Kidney (tissue), 14 donors: ENCODE measurements around the gene RGS6. TPM values are rescaled to one million over a fixed set of nuclear protein-coding genes. Genes with fewer than 3 reads are reported as not detected.

ENCODE experiments used
- DNase-seq, 5 donors: peaks; one replicate each; pipeline ENCODE4 v3.0.0-alpha.2; 2013 to 2020
- FAIRE-seq: peaks from 2 replicates; lab custom pipeline; 2012; peaks lifted over from hg19 to GRCh38; lab: Jason Lieb, UNC
- H3K27ac ChIP-seq, 2 donors: one replicate each; pipeline ENCODE4 v1.7.0; 2013; ENCODE audit warnings: low read depth in 2 of 2, low read length in 2 of 2, inconsistent platforms in 1 of 2
- H3K27me3 ChIP-seq: one replicate; pipeline ENCODE4 v1.7.1; 2013; ENCODE audit warnings: low read length, inconsistent platforms; ENCODE audit not compliant: control insufficient read depth, insufficient read depth
- H3K36me3 ChIP-seq, 3 donors: one replicate each; pipeline versions ENCODE4 v1.7.0 to v1.7.1; 2013; ENCODE audit warnings: low read length in 3 of 3, control low read depth in 1 of 3, inconsistent platforms in 1 of 3; ENCODE audit not compliant: insufficient read depth in 3 of 3, control insufficient read depth in 2 of 3
- H3K4me1 ChIP-seq, 3 donors: one replicate each; pipeline versions ENCODE4 v1.7.0 to v1.7.1; 2013; ENCODE audit warnings: low read length in 3 of 3, inconsistent platforms in 1 of 3, low read depth in 1 of 3; ENCODE audit not compliant: control insufficient read depth in 2 of 3, insufficient read depth in 2 of 3
- H3K4me3 ChIP-seq, 3 donors: one replicate each; pipeline versions ENCODE4 v1.7.0 to v1.8.1; 2013; ENCODE audit warnings: low read length in 3 of 3, control low read depth in 1 of 3, inconsistent platforms in 1 of 3
- H3K9ac ChIP-seq, 3 donors: one replicate each; pipeline versions ENCODE4 v1.7.0 to v1.7.1; 2013; ENCODE audit warnings: low read length in 3 of 3, control low read depth in 1 of 3, inconsistent platforms in 1 of 3
- H3K9me3 ChIP-seq, 3 donors: one replicate each; pipeline versions ENCODE4 v1.7.0 to v1.7.1; 2013; ENCODE audit warnings: low read length in 3 of 3, control low read depth in 1 of 3, inconsistent platforms in 1 of 3; ENCODE audit not compliant: control insufficient read depth in 2 of 3, insufficient read depth in 1 of 3
- intact Hi-C: fragments of 100-400 bp; cut with DNase I; formaldehyde crosslinking; loops from one replicate; pipeline ENCODE4 v1.11.1; 2022
- polyA plus RNA-seq: library from polyadenylated mRNA; stranded (reverse); fragments of 350-450 nt; fragmentation: Illumina TruSeq; extraction: RNeasy Lipid Tissue Mini Kit (QIAGEN cat#74804); gene quantifications from one replicate; pipeline ENCODE4 v1.2.3, GENCODE V29; 2014; ENCODE audit warnings: low read depth, low replicate concordance; ENCODE audit not compliant: insufficient read depth
- total RNA-seq: library from RNA; stranded (reverse); fragmentation: NEBNext Ultra II Directional; extraction: Animal tissue kit (Norgen Biotek cat#: 25700); gene quantifications from one replicate; pipeline ENCODE4 v1.2.1, GENCODE V29; 2021
- TF ChIP-seq, protein P1 (sequence below): IDR thresholded peaks from 3 replicates; pipeline ENCODE4 v1.5.1; 2012; ENCODE audit warnings: mild to moderate bottlenecking, moderate library complexity, borderline replicate concordance; ENCODE audit not compliant: insufficient read depth; ENCODE audit errors: extremely low read depth
- donor health status: control.
- donor health status: control.
- donor health status: control.
- donor health status: control.
- donor health status: control.
- donor health status: DM: yes; HTN: yes; CAD: no.
- donor health status: Normal renal cell carcinoma (clear cell type).

The RGS6 gene
- total and polyA plus RNA-seq, 2 donors from 2014 or later = 1.1 to 1.4 TPM

DNA sequence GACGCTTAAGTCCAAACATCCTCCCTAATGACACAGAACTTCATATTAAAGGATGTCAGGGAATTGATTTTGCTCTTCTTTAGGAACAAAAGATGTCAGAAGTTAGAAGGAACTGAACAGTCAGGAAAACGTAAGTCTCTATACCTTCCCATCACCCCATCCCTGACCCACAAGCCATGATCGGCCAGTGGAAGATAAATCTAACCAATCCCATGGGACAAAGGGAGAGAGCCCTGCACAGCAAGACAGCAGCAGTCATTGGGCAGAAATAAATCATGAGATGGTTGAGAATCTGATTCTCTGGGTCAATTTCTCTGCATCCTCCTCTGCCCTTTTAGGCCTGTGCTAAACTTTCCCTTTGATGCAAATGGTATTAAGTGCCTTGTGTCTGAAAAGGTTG is 414.9 kb downstream of the RGS6 start:
- Histone ChIP-seq H3K9me3 (peaks cover 0 to 7% (median 0%) of the 10 kb centered on the region in 3 donors), H3K4me3 (no peak overlapping the region), H3K9ac (no peak overlapping the region), H3K4me1 (no peaks in the 10 kb centered on the region), H3K36me3 (no peaks in the 10 kb centered on the region), H3K27ac (no peak overlapping the region), H3K27me3 (no peaks in the 10 kb centered on the region)
- FAIRE-seq = no peak
- no peak for DNase-seq
- intact Hi-C loops = no loop called here
- TF ChIP-seq, protein P1, sequence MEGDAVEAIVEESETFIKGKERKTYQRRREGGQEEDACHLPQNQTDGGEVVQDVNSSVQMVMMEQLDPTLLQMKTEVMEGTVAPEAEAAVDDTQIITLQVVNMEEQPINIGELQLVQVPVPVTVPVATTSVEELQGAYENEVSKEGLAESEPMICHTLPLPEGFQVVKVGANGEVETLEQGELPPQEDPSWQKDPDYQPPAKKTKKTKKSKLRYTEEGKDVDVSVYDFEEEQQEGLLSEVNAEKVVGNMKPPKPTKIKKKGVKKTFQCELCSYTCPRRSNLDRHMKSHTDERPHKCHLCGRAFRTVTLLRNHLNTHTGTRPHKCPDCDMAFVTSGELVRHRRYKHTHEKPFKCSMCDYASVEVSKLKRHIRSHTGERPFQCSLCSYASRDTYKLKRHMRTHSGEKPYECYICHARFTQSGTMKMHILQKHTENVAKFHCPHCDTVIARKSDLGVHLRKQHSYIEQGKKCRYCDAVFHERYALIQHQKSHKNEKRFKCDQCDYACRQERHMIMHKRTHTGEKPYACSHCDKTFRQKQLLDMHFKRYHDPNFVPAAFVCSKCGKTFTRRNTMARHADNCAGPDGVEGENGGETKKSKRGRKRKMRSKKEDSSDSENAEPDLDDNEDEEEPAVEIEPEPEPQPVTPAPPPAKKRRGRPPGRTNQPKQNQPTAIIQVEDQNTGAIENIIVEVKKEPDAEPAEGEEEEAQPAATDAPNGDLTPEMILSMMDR = no peak

DNA sequence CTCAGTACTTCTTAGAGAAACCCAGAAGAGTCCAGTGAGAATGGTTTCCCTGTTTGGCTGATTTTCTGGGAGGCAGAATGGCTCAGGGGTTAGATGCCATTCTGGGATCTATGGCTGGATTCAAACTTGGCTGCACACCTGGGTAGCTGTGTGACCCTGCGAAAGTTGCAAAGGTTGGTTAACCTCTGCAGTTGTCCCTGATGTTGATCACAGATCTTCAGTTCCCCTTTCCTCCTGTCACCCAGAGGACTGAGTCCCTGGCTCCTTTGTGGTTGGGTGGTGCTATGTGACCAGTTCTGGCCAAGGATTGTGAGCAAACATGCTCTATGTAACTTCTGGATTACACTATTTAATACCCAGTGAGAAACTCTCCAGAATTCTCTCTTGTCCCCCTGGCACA is 418.0 kb downstream of the RGS6 start:
- Histone ChIP-seq H3K4me1 (no peaks in the 10 kb centered on the region), H3K36me3 (no peaks in the 10 kb centered on the region), H3K4me3 (no peak overlapping the region), H3K27me3 (no peaks in the 10 kb centered on the region), H3K9me3 (no peaks in the 10 kb centered on the region), H3K9ac (no peak overlapping the region), H3K27ac (no peak overlapping the region)
- TF ChIP-seq, protein P1 = no peak
- FAIRE-seq (no peak), DNase-seq (no peak)
- intact Hi-C loops = no loop called here

DNA sequence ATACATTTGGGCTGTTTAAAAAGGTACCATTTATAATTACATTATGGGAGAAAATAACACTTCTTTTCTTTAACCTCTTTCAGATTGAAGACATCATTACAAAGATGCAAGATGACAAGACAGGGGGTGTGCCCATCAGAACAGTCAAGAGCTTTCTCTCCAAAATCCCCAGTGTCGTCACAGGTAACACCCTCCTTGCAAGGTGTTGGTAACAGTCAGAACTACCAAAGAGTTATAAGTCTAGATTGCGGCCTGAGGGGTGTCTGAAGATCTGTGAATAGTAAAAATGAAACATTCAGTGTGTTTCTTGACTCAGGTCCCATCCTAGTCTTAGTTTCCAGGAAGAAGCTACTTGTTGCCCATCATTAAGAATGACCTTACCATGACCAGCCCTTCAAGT is 419.8 kb downstream of the RGS6 start:
- no peaks in the 10 kb centered on the region for H3K9me3 ChIP-seq
- H3K27me3 ChIP-seq = no peaks in the 10 kb centered on the region
- no peak overlapping the region for H3K4me3 ChIP-seq
- H3K36me3 ChIP-seq = no peaks in the 10 kb centered on the region
- DNase-seq (no peak), FAIRE-seq (no peak)
- H3K9ac ChIP-seq = no peak overlapping the region
- no peaks in the 10 kb centered on the region for H3K4me1 ChIP-seq
- H3K27ac ChIP-seq = no peak overlapping the region
- TF ChIP-seq, protein P1 = no peak
- intact Hi-C loops = no loop called here

DNA sequence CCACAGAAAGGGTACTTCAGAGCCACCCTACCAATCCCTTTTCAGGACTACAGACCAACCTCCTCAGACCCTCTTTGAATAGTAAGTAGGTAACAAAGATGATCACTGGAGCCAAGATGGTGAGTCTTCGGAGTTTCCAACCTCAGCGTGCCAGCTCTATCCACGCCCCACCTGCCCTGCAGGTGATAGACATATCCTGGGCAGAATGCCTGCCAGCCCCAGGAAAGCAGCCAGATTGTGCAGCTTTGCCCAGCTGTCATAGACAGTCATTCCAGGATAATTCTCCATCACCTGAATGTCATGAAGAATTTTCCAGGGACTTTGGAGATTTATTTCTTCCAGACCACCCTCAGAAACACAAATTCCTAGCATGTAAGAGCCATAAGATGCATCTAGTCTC is 434.4 kb downstream of the RGS6 start:
- intact Hi-C loops = no loop called here
- Histone ChIP-seq H3K36me3 (no peaks in the 10 kb centered on the region), H3K4me1 (no peaks in the 10 kb centered on the region), H3K9me3 (no peaks in the 10 kb centered on the region), H3K27me3 (no peaks in the 10 kb centered on the region), H3K27ac (no peak overlapping the region), H3K9ac (no peak overlapping the region), H3K4me3 (no peak overlapping the region)
- no peak for FAIRE-seq
- DNase-seq = no peak
- TF ChIP-seq, protein P1 = no peak
